ENCODE data around the gene NIPA2.
A peak's percentile ranks its signal among the peaks of the same experiment; 100 is the strongest.
"Not testable (repeated sequence)": the region's sequence is repeated elsewhere in the genome, so short reads cannot be mapped to it uniquely, and the experiment has no call there.

NIPA2 gene

GRCh38 chr15:22838292-22839042 lies at the start of gene NIPA2:
Gene NIPA2 (plus strand): TSS chr15:22838666. CDS start chr15:22851732, 13,066 bp downstream.
- DNase-seq (ENCODE audit: low spot score): peak; percentile 98

DNA sequence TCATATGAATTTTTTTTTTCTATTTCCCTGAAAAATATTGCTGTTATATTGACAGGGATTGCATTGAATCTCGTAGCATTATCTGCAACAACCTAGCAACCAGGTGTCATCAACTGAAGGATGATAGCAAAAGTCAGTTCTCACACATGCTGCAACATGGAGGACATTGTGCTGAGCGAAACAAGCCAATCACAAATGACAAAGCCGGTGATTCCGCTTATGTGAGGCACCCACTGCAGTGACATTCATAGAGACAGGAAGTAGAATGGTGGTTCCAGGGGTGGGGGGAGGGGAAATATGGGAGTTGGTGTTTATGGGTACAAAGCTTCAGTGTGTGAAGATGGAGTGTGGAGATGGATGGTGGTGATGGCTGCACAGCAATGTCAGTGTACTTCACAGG lies 44.4 kb upstream of the NIPA2 start:
- no peak for DNase-seq (ENCODE audit: low spot score)

- DNase-seq (ENCODE audit: low spot score): no peak
These were observed 43.8 kb upstream of the NIPA2 start for GRCh38 chr15:22794621-22795167.

- DNase-seq (ENCODE audit: low spot score): no peak
These were observed 43.0 kb upstream of the NIPA2 start for GRCh38 chr15:22795206-22796063.

- no peak for DNase-seq (ENCODE audit: low spot score)
These were observed 42.4 kb upstream of the NIPA2 start for GRCh38 chr15:22796079-22796478.

GRCh38 chr15:22799902-22800301 lies 38.6 kb upstream of the NIPA2 start:
- no peak for DNase-seq (ENCODE audit: low spot score)

DNA sequence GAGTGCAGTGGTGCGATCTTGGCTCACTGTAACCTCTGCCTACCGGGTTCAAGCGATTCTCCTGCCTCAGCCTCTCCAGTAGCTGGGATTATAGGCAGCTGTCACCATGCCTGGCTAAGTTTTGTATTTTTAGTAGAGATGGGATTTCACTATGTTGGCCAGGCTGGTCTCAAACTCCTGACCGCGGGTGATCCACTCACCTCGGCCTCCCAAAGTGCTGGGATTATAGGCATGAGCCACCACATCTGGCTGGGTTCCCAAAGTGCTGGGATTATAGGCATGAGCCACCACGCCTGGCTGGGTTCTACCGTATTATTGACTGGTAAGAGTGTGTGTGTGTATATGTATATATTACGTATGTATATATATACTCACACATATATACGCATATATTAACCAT lies 35.5 kb upstream of the NIPA2 start:
- not testable (repeated sequence) for DNase-seq (ENCODE audit: low spot score)

- DNase-seq (ENCODE audit: low spot score): no peak
These were observed 32.3 kb upstream of the NIPA2 start for GRCh38 chr15:22806156-22806555.

DNA sequence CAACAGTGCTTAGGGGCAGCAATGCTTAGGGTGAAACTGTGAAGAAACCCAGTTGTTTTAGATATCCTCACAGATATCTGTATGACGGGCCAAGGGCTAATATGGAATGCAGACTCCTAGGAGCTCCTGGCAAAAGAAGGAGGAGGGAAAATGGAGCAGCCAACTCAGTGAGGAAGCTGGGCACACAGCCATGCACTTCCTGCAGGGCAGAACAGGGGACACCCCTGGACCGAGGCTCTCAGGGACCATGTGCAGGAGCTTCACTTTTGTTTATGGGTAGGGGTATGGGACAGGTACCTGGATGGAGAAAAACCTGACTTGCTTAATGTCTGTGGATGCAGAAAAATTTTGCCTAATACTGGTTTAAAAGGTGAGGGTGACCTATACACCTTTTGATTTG lies 31.8 kb upstream of the NIPA2 start:
- no peak for DNase-seq (ENCODE audit: low spot score)

- DNase-seq (ENCODE audit: low spot score): not testable (repeated sequence)
These were observed 30.6 kb upstream of the NIPA2 start for GRCh38 chr15:22807831-22808230.

DNA sequence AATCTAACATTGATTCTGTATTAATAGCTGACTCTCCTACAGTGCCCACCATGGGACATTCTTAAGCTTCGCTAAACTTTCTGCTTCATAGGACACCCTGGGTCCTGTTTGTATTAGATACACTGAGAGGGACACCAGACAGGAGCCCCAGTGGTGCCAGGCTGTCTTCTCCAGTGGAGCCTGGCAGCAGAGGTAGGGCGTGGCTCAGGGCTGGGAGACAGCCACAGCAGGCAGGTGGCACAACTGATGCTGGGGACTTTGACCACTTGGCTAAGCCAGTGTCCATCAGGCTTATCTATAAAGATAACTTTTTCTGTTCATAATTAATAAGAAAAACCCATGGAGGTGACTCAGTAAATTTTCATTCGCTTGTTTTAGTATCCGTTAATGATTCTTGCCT lies 30.2 kb upstream of the NIPA2 start:
- DNase-seq (ENCODE audit: low spot score): no peak

DNA sequence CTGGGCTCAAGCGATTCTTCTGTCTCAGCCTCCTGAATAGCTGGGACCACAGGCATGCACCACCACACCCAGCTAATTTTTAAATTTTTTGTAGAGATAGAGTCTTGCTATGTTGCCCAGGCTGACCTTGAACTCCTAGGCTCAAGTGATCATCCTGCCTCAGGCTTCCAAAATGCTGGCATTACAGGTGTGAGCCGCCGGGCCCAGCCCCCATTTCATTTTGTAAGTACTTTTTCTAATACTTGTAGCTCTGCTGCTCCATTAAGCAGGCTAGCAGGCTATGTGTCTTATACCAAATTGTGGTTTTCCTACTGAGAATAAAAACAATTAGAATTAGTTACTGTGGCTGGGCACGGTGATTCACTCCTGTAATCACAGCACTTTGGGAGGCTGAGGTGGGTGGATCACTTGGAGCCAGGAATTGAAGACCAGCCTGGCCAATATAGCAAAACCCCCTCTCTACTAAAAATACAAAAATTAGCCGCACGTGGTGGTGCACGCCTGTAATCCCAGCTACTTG lies 29.6 kb upstream of the NIPA2 start:
- DNase-seq (ENCODE audit: low spot score): no peak

DNA sequence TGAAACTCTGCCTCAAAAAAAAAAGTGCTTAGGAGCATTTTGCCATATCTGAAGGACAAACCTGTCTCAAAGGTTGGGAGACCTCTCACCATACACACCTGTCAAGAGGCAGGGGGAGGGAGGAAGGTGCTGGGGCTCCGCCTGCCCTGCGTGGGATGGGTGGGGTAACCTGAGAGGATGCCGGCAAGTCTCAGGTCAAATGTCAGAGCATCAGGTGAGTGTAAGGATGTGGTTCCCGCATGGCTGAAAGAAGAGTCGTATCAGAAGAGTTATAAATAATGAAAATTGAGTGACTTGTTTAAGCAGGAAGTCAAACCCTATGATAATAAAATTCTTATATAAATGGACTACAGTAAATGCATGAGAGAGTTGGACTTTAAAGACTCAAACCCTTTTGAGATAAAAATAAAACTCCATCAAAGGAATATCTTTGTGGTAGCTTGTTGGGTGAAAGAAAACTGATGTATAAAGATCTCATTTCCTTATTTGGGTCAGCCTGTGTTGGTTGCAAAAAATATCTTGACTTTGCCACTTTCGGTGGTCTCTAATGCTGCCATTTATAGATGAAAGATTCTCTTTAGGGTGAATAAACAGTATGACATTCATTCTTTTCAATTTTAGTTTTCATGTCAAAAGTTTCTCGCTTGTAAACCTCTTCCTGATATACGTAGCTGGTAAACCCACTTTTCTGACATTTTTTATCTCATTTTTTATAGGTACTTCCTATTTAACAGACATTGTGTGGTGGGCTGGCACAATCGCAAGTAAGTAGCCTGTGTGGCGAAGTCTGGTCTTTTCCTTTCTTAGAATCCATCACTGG lies 28.2 kb upstream of the NIPA2 start:
- no peak for DNase-seq (ENCODE audit: low spot score)

GRCh38 chr15:22810853-22811338 lies 27.6 kb upstream of the NIPA2 start:
- DNase-seq (ENCODE audit: low spot score): no peak

GRCh38 chr15:22811640-22812039 lies 26.8 kb upstream of the NIPA2 start:
- peak; percentile 67 for DNase-seq (ENCODE audit: low spot score)

DNA sequence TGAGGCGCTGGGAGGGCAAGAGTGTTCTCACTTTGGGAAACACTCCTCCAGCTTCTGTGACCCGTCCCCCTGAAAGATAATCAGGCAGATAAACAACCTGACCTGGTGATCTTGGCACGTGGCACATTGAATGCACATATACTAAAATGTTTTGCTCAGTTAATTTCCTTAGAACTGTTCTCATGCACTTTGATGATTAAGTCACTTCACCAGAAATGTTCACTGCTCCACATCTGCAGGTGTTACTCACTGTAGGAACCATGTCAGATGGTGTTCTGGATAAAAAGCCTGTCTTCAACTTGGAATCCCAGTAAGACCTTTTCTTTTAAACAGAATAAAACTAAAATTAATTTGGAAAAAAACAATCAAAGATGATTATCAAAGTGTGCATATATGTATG lies 24.6 kb upstream of the NIPA2 start:
- DNase-seq (ENCODE audit: low spot score): no peak

GRCh38 chr15:22815766-22816165 lies 22.7 kb upstream of the NIPA2 start:
- no peak for DNase-seq (ENCODE audit: low spot score)

DNA sequence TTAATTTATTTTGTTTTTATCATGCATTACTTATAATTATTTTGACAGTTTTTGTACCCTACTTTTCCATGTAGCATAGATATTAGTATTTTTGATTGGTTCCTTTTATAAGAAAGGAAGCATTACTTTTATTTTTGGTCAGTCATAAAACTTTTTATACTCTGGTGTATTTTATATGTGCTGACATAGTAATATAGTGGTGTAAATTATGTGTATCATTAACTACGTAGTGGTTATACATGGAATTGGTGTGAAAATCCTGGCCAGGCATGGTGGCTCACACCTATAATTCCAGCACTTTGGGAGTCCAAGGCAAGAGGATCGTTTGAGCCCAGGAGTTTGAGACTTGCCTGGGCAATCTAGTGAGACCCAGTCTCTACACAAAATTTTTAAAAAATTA lies 18.8 kb upstream of the NIPA2 start:
- no peak for DNase-seq (ENCODE audit: low spot score)

DNA sequence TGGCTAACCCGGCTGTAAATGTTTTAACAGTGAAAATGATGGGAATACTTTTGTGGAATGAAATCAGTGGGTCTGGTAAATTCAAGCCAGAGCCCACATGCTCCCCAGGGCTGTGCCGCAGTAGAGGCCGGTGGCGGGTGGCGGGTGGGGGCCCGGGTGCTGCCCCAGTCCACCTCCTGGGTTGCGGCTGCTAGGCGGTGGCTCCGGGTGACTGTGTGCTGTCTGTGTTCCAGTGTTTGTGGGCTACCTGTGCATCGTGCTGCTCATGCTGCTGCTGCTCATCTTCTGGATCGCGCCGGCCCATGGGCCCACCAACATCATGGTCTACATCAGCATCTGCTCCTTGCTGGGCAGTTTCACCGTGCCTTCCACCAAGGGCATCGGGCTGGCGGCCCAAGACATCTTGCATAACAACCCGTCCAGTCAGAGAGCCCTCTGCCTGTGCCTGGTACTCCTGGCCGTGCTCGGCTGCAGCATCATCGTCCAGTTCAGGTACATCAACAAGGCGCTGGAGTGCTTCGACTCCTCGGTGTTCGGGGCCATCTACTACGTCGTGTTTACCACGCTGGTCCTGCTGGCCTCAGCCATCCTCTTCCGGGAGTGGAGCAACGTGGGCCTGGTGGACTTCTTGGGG lies 14.9 kb upstream of the NIPA2 start:
- DNase-seq (ENCODE audit: low spot score): no peak

- DNase-seq (ENCODE audit: low spot score): no peak
These were observed 11.3 kb upstream of the NIPA2 start for GRCh38 chr15:22827125-22827524.

DNA sequence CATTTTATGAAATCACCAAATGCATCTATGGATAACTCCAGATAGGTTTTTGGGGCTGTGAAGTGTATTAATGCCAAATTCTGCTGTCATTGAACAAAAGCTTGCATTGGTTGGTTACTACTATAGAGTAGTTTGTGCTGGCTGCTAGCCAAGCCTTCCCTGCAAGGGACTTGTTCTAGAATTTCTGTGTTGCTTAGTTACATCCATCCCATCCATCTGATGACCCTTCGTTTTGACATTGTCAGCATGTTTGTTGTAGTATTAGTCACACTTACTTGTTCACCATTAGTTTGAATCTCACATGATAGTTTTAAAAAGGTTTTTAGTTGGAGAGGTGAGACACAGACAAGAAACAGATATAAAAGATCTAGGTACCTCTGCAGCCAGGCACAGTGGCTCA lies 7.0 kb upstream of the NIPA2 start:
- DNase-seq (ENCODE audit: low spot score): no peak
